ENCODE measurements around the gene GPR152.

GRCh38 chr11:67457453-67457852, 4.9 kb upstream of the GPR152 start:
- no peak for TF ChIP-seq CTCF (IDR thresholded peaks at IDR 0.05)
- TF ChIP-seq ZFX (IDR thresholded peaks at IDR 0.05; ENCODE audit: borderline replicate concordance), result no peak
